GM19099 (cell line): ENCODE data around the gene RAB9A.

Source experiments
- POLR2A ChIP-seq: IDR thresholded peaks from 3 replicates; pipeline ENCODE4 v1.6.1; 2011; ENCODE audit warnings: low read depth; ENCODE audit not compliant: insufficient read length; ENCODE audit errors: extremely low read depth

RAB9A gene

GRCh38 chrX:13756381-13756780 lies 67.5 kb downstream of the RAB9A start:
- TF ChIP-seq POLR2A, result no peak

- TF ChIP-seq POLR2A, result no peak
Observed at GRCh38 chrX:13759152-13759718, 70.3 kb downstream of the RAB9A start.
